OCI-LY1 (cell line): Measurements from ENCODE around the gene FOXC1.

Experiments used
- H2AFZ ChIP-seq: fragments of 200-600 bp; sonication (generic), shearing (Covaris generic); 2 replicates; pipeline ENCODE4 v1.6.0; 2014; ENCODE audit warnings: antibody characterized with exemption, mild to moderate bottlenecking, low read length
- H3F3A ChIP-seq: fragments of 200-600 bp; sonication (generic), shearing (Covaris generic); 2 replicates; pipeline ENCODE4 v1.6.0; 2014; ENCODE audit warnings: mild to moderate bottlenecking, antibody characterized with exemption, low read length, moderate library complexity; ENCODE audit not compliant: insufficient read depth
- H3K27ac ChIP-seq: fragments of 200-600 bp; sonication (generic); 2 replicates; pipeline ENCODE4 v1.5.1; 2014; ENCODE audit warnings: low read length, mixed run types, mild to moderate bottlenecking, low read depth; ENCODE audit not compliant: poor library complexity, severe bottlenecking
- H3K27me3 ChIP-seq: fragments of 200-600 bp; sonication (generic); 2 replicates; pipeline ENCODE4 v1.6.0; 2014; ENCODE audit warnings: antibody characterized with exemption, mild to moderate bottlenecking, low read length, moderate library complexity; ENCODE audit not compliant: insufficient read depth
- H3K36me3 ChIP-seq: fragments of 200-600 bp; sonication (generic); 2 replicates; pipeline ENCODE4 v1.6.1; 2014; ENCODE audit warnings: mild to moderate bottlenecking, antibody characterized with exemption, low read length, moderate library complexity, mixed read lengths; ENCODE audit not compliant: insufficient read depth
- H3K4me1 ChIP-seq: fragments of 200-600 bp; sonication (generic); 2 replicates; pipeline ENCODE4 v1.5.1; 2014; ENCODE audit warnings: mild to moderate bottlenecking, low read length, moderate library complexity; ENCODE audit not compliant: insufficient read depth, severe bottlenecking
- H3K4me2 ChIP-seq: fragments of 200-600 bp; sonication (generic), shearing (Covaris generic); 2 replicates; pipeline ENCODE4 v1.6.1; 2014; ENCODE audit warnings: low read length
- H3K4me3 ChIP-seq: fragments of 200-600 bp; sonication (generic); 2 replicates; pipeline ENCODE4 v1.5.1; 2014; ENCODE audit warnings: low read length, low read depth, mild to moderate bottlenecking, mixed read lengths; ENCODE audit not compliant: poor library complexity, severe bottlenecking
- H3K79me2 ChIP-seq: fragments of 200-600 bp; shearing (Covaris generic); 2 replicates; pipeline ENCODE4 v1.6.1; 2016; ENCODE audit warnings: mixed run types, low read length, mixed read lengths; ENCODE audit not compliant: insufficient read depth
- H3K9ac ChIP-seq: fragments of 200-600 bp; sonication (generic), shearing (Covaris generic); 2 replicates; pipeline ENCODE4 v1.6.1; 2014; ENCODE audit warnings: mild to moderate bottlenecking, low read length, mixed read lengths
- H3K9me2 ChIP-seq: fragments of 200-600 bp; sonication (generic), shearing (Covaris generic); 2 replicates; pipeline ENCODE4 v1.6.1; 2014; ENCODE audit warnings: low read depth, mild to moderate bottlenecking, low read length, mixed read lengths
- H3K9me3 ChIP-seq: fragments of 200-600 bp; shearing (Covaris generic); 2 replicates; pipeline ENCODE4 v1.6.1; 2014; ENCODE audit warnings: low read length, mixed read lengths
- H4K20me1 ChIP-seq: fragments of 200-600 bp; sonication (generic), shearing (Covaris generic); 2 replicates; pipeline ENCODE4 v1.6.0; 2016; ENCODE audit warnings: mild to moderate bottlenecking, low read length; ENCODE audit not compliant: insufficient read depth
- EZH2 ChIP-seq: fragments of 200-600 bp; sonication (generic), shearing (Covaris generic); IDR thresholded peaks from 2 replicates; pipeline ENCODE4 v1.8.0; 2017; ENCODE audit warnings: borderline replicate concordance, mixed run types, mild to moderate bottlenecking, antibody characterized with exemption, low read length, moderate library complexity, mixed read lengths
- TF ChIP-seq, protein P1 (sequence below): fragments of 200-600 bp; sonication (generic), shearing (Covaris generic); IDR thresholded peaks from 2 replicates; pipeline ENCODE4 v1.5.1; 2017; ENCODE audit warnings: mild to moderate bottlenecking, antibody characterized with exemption, low read length, moderate library complexity, mixed read lengths

The FOXC1 gene

GRCh38 chr6:1591926-1592325, 17.8 kb upstream of the FOXC1 start:
- H3K27me3 ChIP-seq: peaks cover 9% of the 10 kb centered on the region; the same call in 1 of the 2 replicates
- TF ChIP-seq, protein P1, sequence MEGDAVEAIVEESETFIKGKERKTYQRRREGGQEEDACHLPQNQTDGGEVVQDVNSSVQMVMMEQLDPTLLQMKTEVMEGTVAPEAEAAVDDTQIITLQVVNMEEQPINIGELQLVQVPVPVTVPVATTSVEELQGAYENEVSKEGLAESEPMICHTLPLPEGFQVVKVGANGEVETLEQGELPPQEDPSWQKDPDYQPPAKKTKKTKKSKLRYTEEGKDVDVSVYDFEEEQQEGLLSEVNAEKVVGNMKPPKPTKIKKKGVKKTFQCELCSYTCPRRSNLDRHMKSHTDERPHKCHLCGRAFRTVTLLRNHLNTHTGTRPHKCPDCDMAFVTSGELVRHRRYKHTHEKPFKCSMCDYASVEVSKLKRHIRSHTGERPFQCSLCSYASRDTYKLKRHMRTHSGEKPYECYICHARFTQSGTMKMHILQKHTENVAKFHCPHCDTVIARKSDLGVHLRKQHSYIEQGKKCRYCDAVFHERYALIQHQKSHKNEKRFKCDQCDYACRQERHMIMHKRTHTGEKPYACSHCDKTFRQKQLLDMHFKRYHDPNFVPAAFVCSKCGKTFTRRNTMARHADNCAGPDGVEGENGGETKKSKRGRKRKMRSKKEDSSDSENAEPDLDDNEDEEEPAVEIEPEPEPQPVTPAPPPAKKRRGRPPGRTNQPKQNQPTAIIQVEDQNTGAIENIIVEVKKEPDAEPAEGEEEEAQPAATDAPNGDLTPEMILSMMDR: no peak
- TF ChIP-seq EZH2: no peak
- no peaks in the 10 kb centered on the region for H3K36me3 ChIP-seq
- no peaks in the 10 kb centered on the region for H3K9me2 ChIP-seq
- H3K4me3 ChIP-seq: no peak overlapping the region
- H3K9ac ChIP-seq: no peak overlapping the region
- no peaks in the 10 kb centered on the region for H3K9me3 ChIP-seq
- no peaks in the 10 kb centered on the region for H4K20me1 ChIP-seq
- no peak overlapping the region for H3K4me2 ChIP-seq
- no peak overlapping the region for H3K27ac ChIP-seq
- no peak overlapping the region for H2AFZ ChIP-seq
- no peaks in the 10 kb centered on the region for H3K79me2 ChIP-seq
- H3F3A ChIP-seq: no peaks in the 10 kb centered on the region
- no peaks in the 10 kb centered on the region for H3K4me1 ChIP-seq

DNA sequence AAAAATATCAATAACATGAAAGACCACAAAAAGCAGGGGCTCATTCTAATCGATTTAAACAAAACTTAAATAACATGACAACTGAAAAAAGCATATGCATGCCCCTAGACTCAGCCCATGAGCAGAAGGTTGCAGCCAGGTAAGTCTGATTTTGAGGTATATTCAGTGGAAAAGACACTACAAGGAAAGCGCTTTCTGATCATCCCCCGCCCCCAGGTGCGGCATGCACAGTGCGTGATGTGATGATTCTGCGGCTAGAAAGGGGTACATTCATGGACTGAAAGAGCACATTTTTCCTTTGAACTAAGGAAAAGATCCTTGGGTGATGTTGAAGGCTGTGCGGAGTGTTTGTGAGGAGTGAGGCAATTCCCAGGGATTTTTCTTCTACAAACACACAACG, 16.9 kb upstream of the FOXC1 start:
- Histone ChIP-seq H2AFZ (no peak overlapping the region), H3K4me3 (no peak overlapping the region), H3K27ac (no peak overlapping the region), H3K36me3 (no peaks in the 10 kb centered on the region), H3K4me2 (no peak overlapping the region), H3K4me1 (no peaks in the 10 kb centered on the region), H3K27me3 (peaks cover 4% of the 10 kb centered on the region; the same call in 1 of the 2 replicates), H3K9me2 (no peaks in the 10 kb centered on the region), H3K9ac (no peak overlapping the region), H3K79me2 (no peaks in the 10 kb centered on the region), H4K20me1 (no peaks in the 10 kb centered on the region), H3K9me3 (no peaks in the 10 kb centered on the region), H3F3A (no peaks in the 10 kb centered on the region)
- TF ChIP-seq EZH2: no peak
- TF ChIP-seq, protein P1: no peak

- Histone ChIP-seq H3K27me3 (peaks cover 4% of the 10 kb centered on the region; the same call in 1 of the 2 replicates), H3K9me3 (no peaks in the 10 kb centered on the region), H3K27ac (no peak overlapping the region), H3K9ac (no peak overlapping the region), H3F3A (no peaks in the 10 kb centered on the region), H3K36me3 (no peaks in the 10 kb centered on the region), H2AFZ (no peak overlapping the region), H3K4me1 (no peaks in the 10 kb centered on the region), H3K79me2 (no peaks in the 10 kb centered on the region), H3K4me2 (no peak overlapping the region), H3K4me3 (no peak overlapping the region), H3K9me2 (no peaks in the 10 kb centered on the region), H4K20me1 (no peaks in the 10 kb centered on the region)
- TF ChIP-seq EZH2: no peak
- TF ChIP-seq, protein P1: no peak
These were observed 16.3 kb upstream of the FOXC1 start for GRCh38 chr6:1593286-1593957.
